GM21423 (cell line): ENCODE measurements around the gene RAD51D.
"Not testable (repeated sequence)": the region's sequence is repeated elsewhere in the genome, so short reads cannot be mapped to it uniquely, and the experiment has no call there.

ENCODE experiments used
- ATAC-seq: cut with Tn5 transposase; IDR thresholded peaks from one replicate; pipeline ENCODE4 v1.9.1; 2021; ENCODE audit warnings: mild to moderate bottlenecking, moderate library complexity; ENCODE audit not compliant: unreplicated experiment

Gene RAD51D

GRCh38 chr17:35119370-35120165 lies at the start of gene RAD51D:
Gene RAD51D (minus strand): TSS chr17:35119860. CDS start chr17:35119613, 247 bp downstream.
- peak; percentile 82 for ATAC-seq

GRCh38 chr17:35167666-35168065 lies 48.0 kb upstream of the RAD51D start:
- ATAC-seq = no peak

- ATAC-seq = no peak
Measured at GRCh38 chr17:35167046-35167445, 47.4 kb upstream of the RAD51D start.

- no peak for ATAC-seq
Measured at GRCh38 chr17:35166526-35166925, 46.9 kb upstream of the RAD51D start.

- ATAC-seq = no peak
Measured at GRCh38 chr17:35164716-35165115, 45.1 kb upstream of the RAD51D start.

- ATAC-seq = no peak
Measured at GRCh38 chr17:35163886-35164285, 44.2 kb upstream of the RAD51D start.

GRCh38 chr17:35162755-35163154 lies 43.1 kb upstream of the RAD51D start:
- ATAC-seq = no peak

- no peak for ATAC-seq
Measured at GRCh38 chr17:35161281-35161761, 41.7 kb upstream of the RAD51D start.

GRCh38 chr17:35160354-35161201 lies 40.9 kb upstream of the RAD51D start:
- no peak for ATAC-seq

GRCh38 chr17:35159940-35160339 lies 40.3 kb upstream of the RAD51D start:
- ATAC-seq = no peak

- no peak for ATAC-seq
Measured at GRCh38 chr17:35155246-35155645, 35.6 kb upstream of the RAD51D start.

GRCh38 chr17:35154196-35155165 lies 34.8 kb upstream of the RAD51D start:
- ATAC-seq = no peak

GRCh38 chr17:35152421-35153140 lies 32.9 kb upstream of the RAD51D start:
- ATAC-seq = no peak

GRCh38 chr17:35151080-35151479 lies 31.4 kb upstream of the RAD51D start:
- ATAC-seq = not testable (repeated sequence)

GRCh38 chr17:35149941-35150340 lies 30.3 kb upstream of the RAD51D start:
- no peak for ATAC-seq

- ATAC-seq = no peak
Measured at GRCh38 chr17:35148144-35148543, 28.5 kb upstream of the RAD51D start.

GRCh38 chr17:35147375-35147905 lies 27.8 kb upstream of the RAD51D start, which contains the start of gene UNC45B:
Gene UNC45B (plus strand): TSS chr17:35147817. CDS start chr17:35148264, 447 bp downstream.
- no peak for ATAC-seq

- ATAC-seq = no peak
Measured at GRCh38 chr17:35146214-35146833, 26.7 kb upstream of the RAD51D start.

GRCh38 chr17:35144840-35145239 lies 25.2 kb upstream of the RAD51D start:
- ATAC-seq = no peak
